PFSK-1 (cell line): ENCODE measurements around the gene LAMA1.

Experiments
- FOXP2 ChIP-seq: optimal IDR thresholded peaks from 2 replicates; pipeline ENCODE3; 2011; ENCODE audit warnings: borderline replicate concordance, control low read depth, inconsistent platforms; ENCODE audit not compliant: insufficient read depth; ENCODE audit errors: extremely low read length, extremely low read depth
- POLR2AphosphoS5 ChIP-seq: IDR thresholded peaks from 2 replicates; pipeline ENCODE4 v1.6.1; 2012; ENCODE audit warnings: low read depth, mild to moderate bottlenecking, control low read depth, low read length, moderate library complexity
- SIN3A ChIP-seq: IDR thresholded peaks from 2 replicates; pipeline ENCODE4 v1.6.1; 2012; ENCODE audit warnings: mild to moderate bottlenecking, low read length, moderate library complexity, borderline replicate concordance; ENCODE audit not compliant: insufficient read depth
- TAF1 ChIP-seq: IDR thresholded peaks from 2 replicates; pipeline ENCODE4 v1.6.1; 2012; ENCODE audit warnings: low read length, control low read depth, borderline replicate concordance; ENCODE audit not compliant: insufficient read depth
- TF ChIP-seq, protein P1 (sequence below), 2 experiments: IDR thresholded peaks; 2 replicates each; pipeline versions ENCODE4 v1.6.1 to v1.8.0; 2011 to 2012; ENCODE audit warnings: low read depth in 2 of 2, low read length in 2 of 2, control low read depth in 1 of 2, inconsistent platforms in 1 of 2, mild to moderate bottlenecking in 1 of 2, moderate library complexity in 1 of 2; ENCODE audit not compliant: insufficient read depth in 1 of 2

LAMA1 gene

GRCh38 chr18:7112936-7113335 is 4.7 kb downstream of the LAMA1 start:
- TF ChIP-seq FOXP2 (no peak), SIN3A (no peak), POLR2AphosphoS5 (no peak), TAF1 (no peak)
- TF ChIP-seq, protein P1, sequence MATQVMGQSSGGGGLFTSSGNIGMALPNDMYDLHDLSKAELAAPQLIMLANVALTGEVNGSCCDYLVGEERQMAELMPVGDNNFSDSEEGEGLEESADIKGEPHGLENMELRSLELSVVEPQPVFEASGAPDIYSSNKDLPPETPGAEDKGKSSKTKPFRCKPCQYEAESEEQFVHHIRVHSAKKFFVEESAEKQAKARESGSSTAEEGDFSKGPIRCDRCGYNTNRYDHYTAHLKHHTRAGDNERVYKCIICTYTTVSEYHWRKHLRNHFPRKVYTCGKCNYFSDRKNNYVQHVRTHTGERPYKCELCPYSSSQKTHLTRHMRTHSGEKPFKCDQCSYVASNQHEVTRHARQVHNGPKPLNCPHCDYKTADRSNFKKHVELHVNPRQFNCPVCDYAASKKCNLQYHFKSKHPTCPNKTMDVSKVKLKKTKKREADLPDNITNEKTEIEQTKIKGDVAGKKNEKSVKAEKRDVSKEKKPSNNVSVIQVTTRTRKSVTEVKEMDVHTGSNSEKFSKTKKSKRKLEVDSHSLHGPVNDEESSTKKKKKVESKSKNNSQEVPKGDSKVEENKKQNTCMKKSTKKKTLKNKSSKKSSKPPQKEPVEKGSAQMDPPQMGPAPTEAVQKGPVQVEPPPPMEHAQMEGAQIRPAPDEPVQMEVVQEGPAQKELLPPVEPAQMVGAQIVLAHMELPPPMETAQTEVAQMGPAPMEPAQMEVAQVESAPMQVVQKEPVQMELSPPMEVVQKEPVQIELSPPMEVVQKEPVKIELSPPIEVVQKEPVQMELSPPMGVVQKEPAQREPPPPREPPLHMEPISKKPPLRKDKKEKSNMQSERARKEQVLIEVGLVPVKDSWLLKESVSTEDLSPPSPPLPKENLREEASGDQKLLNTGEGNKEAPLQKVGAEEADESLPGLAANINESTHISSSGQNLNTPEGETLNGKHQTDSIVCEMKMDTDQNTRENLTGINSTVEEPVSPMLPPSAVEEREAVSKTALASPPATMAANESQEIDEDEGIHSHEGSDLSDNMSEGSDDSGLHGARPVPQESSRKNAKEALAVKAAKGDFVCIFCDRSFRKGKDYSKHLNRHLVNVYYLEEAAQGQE (IDR thresholded peaks at IDR 0.05; ENCODE audit: insufficient read depth in 1 of 2, low read depth in 2 of 2, low read length in 2 of 2) = no peak

DNA sequence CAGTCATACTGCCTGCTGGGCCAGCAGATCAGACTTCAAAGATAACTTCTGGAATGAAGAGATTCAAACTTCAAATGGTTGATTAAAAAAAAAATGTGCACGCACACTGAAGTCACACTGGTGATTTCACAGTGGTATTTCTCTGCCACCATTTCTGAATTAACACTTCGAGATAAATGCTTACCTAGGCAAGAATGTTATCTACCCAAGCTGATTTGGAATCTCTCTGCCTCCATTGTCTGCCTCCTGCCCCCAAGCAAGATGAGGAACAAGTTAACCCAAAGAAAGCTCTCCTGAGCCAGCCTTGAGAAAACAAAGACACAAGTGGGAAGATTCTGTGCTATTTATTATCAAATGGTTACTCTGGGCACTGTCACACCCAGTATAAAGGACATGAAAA is 6.5 kb downstream of the LAMA1 start:
- no peak for TF ChIP-seq TAF1
- TF ChIP-seq FOXP2 = no peak
- TF ChIP-seq, protein P1 (IDR thresholded peaks at IDR 0.05; ENCODE audit: insufficient read depth in 1 of 2, low read depth in 2 of 2, low read length in 2 of 2) = no peak
- TF ChIP-seq SIN3A = no peak
- TF ChIP-seq POLR2AphosphoS5 = no peak

DNA sequence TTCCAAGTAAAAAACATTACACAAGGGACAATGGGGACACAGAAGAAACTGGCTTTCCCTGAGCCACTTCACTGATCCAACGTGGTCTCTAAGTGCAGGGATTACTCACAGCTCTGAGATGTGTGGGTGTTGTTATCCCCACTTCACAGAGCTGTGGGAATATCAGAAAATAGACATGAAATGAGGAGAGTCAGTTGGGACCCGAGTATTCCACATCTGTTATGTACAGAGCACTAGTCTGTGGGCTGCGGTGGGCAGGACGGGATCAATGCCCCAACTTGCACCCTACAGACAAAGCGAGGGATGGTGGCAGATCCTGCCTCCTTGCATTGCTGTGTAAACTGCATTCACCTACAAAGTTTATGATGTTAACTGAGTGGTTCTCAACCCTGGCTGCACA is 11.7 kb downstream of the LAMA1 start:
- no peak for TF ChIP-seq SIN3A
- TF ChIP-seq FOXP2 = no peak
- no peak for TF ChIP-seq POLR2AphosphoS5
- TF ChIP-seq TAF1 = no peak
- TF ChIP-seq, protein P1 (IDR thresholded peaks at IDR 0.05; ENCODE audit: insufficient read depth in 1 of 2, low read depth in 2 of 2, low read length in 2 of 2) = no peak

GRCh38 chr18:7105268-7105667 is 12.3 kb downstream of the LAMA1 start:
- TF ChIP-seq POLR2AphosphoS5 = no peak
- no peak for TF ChIP-seq TAF1
- TF ChIP-seq FOXP2 = no peak
- no peak for TF ChIP-seq SIN3A
- TF ChIP-seq, protein P1 (IDR thresholded peaks at IDR 0.05; ENCODE audit: insufficient read depth in 1 of 2, low read depth in 2 of 2, low read length in 2 of 2) = no peak

GRCh38 chr18:7104649-7105048 is 12.9 kb downstream of the LAMA1 start:
- no peak for TF ChIP-seq SIN3A
- TF ChIP-seq POLR2AphosphoS5 = no peak
- TF ChIP-seq, protein P1 (IDR thresholded peaks at IDR 0.05; ENCODE audit: insufficient read depth in 1 of 2, low read depth in 2 of 2, low read length in 2 of 2) = no peak
- TF ChIP-seq TAF1 = no peak
- TF ChIP-seq FOXP2 = no peak
